ENCODE data around the gene GALT. TPM values are rescaled to one million over a fixed set of nuclear protein-coding genes. Genes with fewer than 3 reads are reported as not detected.
A peak's percentile ranks its signal among the peaks of the same experiment; 100 is the strongest.

The GALT gene
- total and polyA plus RNA-seq, 2 of the 13 experiments (the other 11 are each of a cell fraction or from before 2014, with no cell fraction given): 40.4 to 46.3 TPM

DNA sequence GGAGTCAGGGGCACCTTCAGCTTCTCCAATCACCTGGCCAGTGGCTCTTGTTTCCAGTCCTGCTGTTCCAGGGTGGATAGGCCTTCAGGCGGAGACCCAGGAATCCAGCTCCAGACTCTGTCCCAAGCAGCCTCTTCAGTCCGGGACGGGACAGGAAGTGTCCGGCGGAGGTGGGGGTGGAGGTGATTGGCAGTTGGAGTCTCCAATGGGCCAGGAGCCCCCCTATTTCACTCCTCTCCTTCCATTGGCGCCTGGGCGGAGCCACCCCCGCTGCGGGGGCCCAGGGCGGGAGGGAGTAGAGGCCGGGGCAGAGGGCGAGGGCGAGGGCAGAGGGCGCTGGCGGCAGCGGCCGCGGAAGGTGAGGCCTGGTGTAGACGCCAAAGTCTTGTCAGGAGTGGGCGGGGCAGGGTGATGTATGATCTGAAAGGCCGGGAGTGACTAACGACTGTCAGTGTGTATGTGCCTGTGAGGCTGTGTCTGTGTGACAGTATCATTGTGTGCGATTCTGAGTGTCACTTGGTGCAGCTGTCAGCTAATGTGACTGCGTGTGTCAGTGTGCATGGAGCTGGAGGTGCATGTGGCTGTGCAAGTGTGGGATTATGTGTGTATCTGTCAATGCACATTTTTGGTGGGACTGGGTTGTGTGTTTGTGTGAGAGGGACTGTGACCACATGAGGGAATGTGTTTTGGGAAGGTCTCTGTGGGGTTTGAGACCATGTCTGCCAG lies 5.6 kb downstream of the GALT start, which contains the start of gene IL11RA (continued):
- TF ChIP-seq ZNF142 (CRISPR knock-in tag; IDR thresholded peaks at IDR 0.05): no peak
- TF ChIP-seq TP53 (CRISPR knock-in tag; conservative IDR thresholded peaks at IDR 0.05): no peak
- no peak; the same call in 1 of the 2 replicates for TF ChIP-seq ZBTB7B (CRISPR knock-in tag; IDR thresholded peaks at IDR 0.05)
- TF ChIP-seq ZNF781 (CRISPR knock-in tag; IDR thresholded peaks at IDR 0.05; ENCODE audit: borderline replicate concordance, not compliant biosample characterization): no peak
- no peak for TF ChIP-seq NBN (conservative IDR thresholded peaks at IDR 0.05)
- TF ChIP-seq ISX (CRISPR knock-in tag; conservative IDR thresholded peaks at IDR 0.05): no peak
- no peak; the same call in 1 of the 2 replicates for TF ChIP-seq ZNF205 (CRISPR knock-in tag; IDR thresholded peaks at IDR 0.05)
- TF ChIP-seq CBX1 (IDR thresholded peaks at IDR 0.05; ENCODE audit: low read depth): no peak
- TF ChIP-seq ZFY (CRISPR knock-in tag; IDR thresholded peaks at IDR 0.05): peak; percentile 75
- TF ChIP-seq GTF2F1 (IDR thresholded peaks at IDR 0.05; ENCODE audit: low read length): no peak
- TF ChIP-seq MEF2D (CRISPR knock-in tag; IDR thresholded peaks at IDR 0.05): 0 out of 2 replicates have a peak, but pooled peaks have one; percentile 46
- no peak for TF ChIP-seq ZNF276 (CRISPR knock-in tag; IDR thresholded peaks at IDR 0.05; ENCODE audit: low read depth)
- peak; percentile 98 for TF ChIP-seq PATZ1 (CRISPR knock-in tag; IDR thresholded peaks at IDR 0.05)
- TF ChIP-seq TRIM24 (CRISPR knock-in tag; IDR thresholded peaks at IDR 0.05): no peak
- TF ChIP-seq, protein P1, sequence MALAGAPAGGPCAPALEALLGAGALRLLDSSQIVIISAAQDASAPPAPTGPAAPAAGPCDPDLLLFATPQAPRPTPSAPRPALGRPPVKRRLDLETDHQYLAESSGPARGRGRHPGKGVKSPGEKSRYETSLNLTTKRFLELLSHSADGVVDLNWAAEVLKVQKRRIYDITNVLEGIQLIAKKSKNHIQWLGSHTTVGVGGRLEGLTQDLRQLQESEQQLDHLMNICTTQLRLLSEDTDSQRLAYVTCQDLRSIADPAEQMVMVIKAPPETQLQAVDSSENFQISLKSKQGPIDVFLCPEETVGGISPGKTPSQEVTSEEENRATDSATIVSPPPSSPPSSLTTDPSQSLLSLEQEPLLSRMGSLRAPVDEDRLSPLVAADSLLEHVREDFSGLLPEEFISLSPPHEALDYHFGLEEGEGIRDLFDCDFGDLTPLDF (CRISPR knock-in tag; IDR thresholded peaks at IDR 0.05): peak; percentile 29; the same call in 1 of the 2 replicates
- TF ChIP-seq, protein P2, sequence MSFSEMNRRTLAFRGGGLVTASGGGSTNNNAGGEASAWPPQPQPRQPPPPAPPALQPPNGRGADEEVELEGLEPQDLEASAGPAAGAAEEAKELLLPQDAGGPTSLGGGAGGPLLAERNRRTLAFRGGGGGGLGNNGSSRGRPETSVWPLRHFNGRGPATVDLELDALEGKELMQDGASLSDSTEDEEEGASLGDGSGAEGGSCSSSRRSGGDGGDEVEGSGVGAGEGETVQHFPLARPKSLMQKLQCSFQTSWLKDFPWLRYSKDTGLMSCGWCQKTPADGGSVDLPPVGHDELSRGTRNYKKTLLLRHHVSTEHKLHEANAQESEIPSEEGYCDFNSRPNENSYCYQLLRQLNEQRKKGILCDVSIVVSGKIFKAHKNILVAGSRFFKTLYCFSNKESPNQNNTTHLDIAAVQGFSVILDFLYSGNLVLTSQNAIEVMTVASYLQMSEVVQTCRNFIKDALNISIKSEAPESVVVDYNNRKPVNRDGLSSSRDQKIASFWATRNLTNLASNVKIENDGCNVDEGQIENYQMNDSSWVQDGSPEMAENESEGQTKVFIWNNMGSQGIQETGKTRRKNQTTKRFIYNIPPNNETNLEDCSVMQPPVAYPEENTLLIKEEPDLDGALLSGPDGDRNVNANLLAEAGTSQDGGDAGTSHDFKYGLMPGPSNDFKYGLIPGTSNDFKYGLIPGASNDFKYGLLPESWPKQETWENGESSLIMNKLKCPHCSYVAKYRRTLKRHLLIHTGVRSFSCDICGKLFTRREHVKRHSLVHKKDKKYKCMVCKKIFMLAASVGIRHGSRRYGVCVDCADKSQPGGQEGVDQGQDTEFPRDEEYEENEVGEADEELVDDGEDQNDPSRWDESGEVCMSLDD (CRISPR knock-in tag; IDR thresholded peaks at IDR 0.05; ENCODE audit: borderline replicate concordance): no peak

Measured in HepG2 (cell line).